ENCODE measurements around the gene HLA-DQA2.

- TF ChIP-seq POLR2A (IDR thresholded peaks at IDR 0.05): no peak
- TF ChIP-seq CTCF (IDR thresholded peaks at IDR 0.05): no peak
Measured at GRCh38 chr6:32709625-32710024, 31.6 kb upstream of the HLA-DQA2 start.
